HG03280 (cell line): Measurements from ENCODE around the gene ACTN3.
"Not testable (repeated sequence)": the region's sequence is repeated elsewhere in the genome, so short reads cannot be mapped to it uniquely, and the experiment has no call there.

Source experiments
- ATAC-seq: cut with Tn5 transposase; IDR thresholded peaks from one replicate; pipeline ENCODE4 v1.9.1; 2021; ENCODE audit warnings: mild to moderate bottlenecking, moderate library complexity; ENCODE audit not compliant: unreplicated experiment

The ACTN3 gene

GRCh38 chr11:66593303-66593635, 46.6 kb downstream of the ACTN3 start:
- ATAC-seq, result peak; percentile 24

- ATAC-seq, result no peak
Observed at GRCh38 chr11:66593650-66594049, 46.9 kb downstream of the ACTN3 start.

- no peak for ATAC-seq
Observed at GRCh38 chr11:66595245-66595904, 48.7 kb downstream of the ACTN3 start.

GRCh38 chr11:66598993-66599392, 52.3 kb downstream of the ACTN3 start:
- ATAC-seq, result no peak

GRCh38 chr11:66600219-66600618, 53.5 kb downstream of the ACTN3 start:
- no peak for ATAC-seq

- ATAC-seq, result no peak
Observed at GRCh38 chr11:66600631-66601233, 54.0 kb downstream of the ACTN3 start.

- no peak for ATAC-seq
Observed at GRCh38 chr11:66603072-66603471, 56.4 kb downstream of the ACTN3 start.

- no peak for ATAC-seq
Observed at GRCh38 chr11:66604155-66604554, 57.5 kb downstream of the ACTN3 start.

- not testable (repeated sequence) for ATAC-seq
Observed at GRCh38 chr11:66606608-66607007, 59.9 kb downstream of the ACTN3 start.

GRCh38 chr11:66607126-66607834, 60.6 kb downstream of the ACTN3 start:
- no peak for ATAC-seq

- no peak for ATAC-seq
Observed at GRCh38 chr11:66609721-66610617, 63.3 kb downstream of the ACTN3 start.

- no peak for ATAC-seq
Observed at GRCh38 chr11:66612458-66612857, 65.8 kb downstream of the ACTN3 start.
